Activated CD8-positive, alpha-beta memory T cell treated with anti-CD3 and anti-CD28 coated beads, Interleukin-2, amount 10 ng/mL, durations not matched to agents 7 days and 5 days (primary cell): Measurements from ENCODE around the gene ZBTB44. TPM values are rescaled to one million over a fixed set of nuclear protein-coding genes. Genes with fewer than 3 reads are reported as not detected.
"Not testable (repeated sequence)": the region's sequence is repeated elsewhere in the genome, so short reads cannot be mapped to it uniquely, and the experiment has no call there.

Experiments
- ATAC-seq: fragments of 150-1000 bp; cut with Tn5 transposase; one replicate; pipeline ENCODE4 v1.10.0; 2021; ENCODE audit warnings: moderate library complexity
- CTCF ChIA-PET: fragments of 350-600 bp; sonication (Branson Sonifier 250); formaldehyde crosslinking; loops from one replicate; lab custom pipeline; 2021; ENCODE audit warnings: antibody characterized with exemption; lab: Charles Lee
- DNase-seq: peaks from one replicate; pipeline ENCODE4 v3.0.0-alpha.2; 2020
- H3K27ac Mint-ChIP-seq: one replicate; pipeline ENCODE4 v1.8.0; 2021; ENCODE audit warnings: mild to moderate bottlenecking, mixed read lengths
- H3K27me3 Mint-ChIP-seq: one replicate; pipeline ENCODE4 v1.8.0; 2021; ENCODE audit warnings: mixed read lengths
- H3K36me3 Mint-ChIP-seq: one replicate; pipeline ENCODE4 v1.8.0; 2021; ENCODE audit warnings: mild to moderate bottlenecking, mixed read lengths
- H3K4me1 Mint-ChIP-seq: one replicate; pipeline ENCODE4 v1.8.0; 2021; ENCODE audit warnings: mixed read lengths
- H3K4me3 Mint-ChIP-seq: one replicate; pipeline ENCODE4 v1.8.0; 2021; ENCODE audit warnings: mild to moderate bottlenecking, moderate library complexity, mixed read lengths
- H3K9me3 Mint-ChIP-seq: one replicate; pipeline ENCODE4 v1.8.0; 2022; ENCODE audit warnings: low read depth, mixed read lengths
- total RNA-seq, 2 experiments: library from RNA; stranded (reverse); gene quantifications; one replicate each; pipeline ENCODE4 v1.2.3, GENCODE V29; 2021

ZBTB44 gene
- total RNA-seq, 2 experiments from 2014 or later, result 36.9 to 41.7 TPM

GRCh38 chr11:130260742-130261141, 54.0 kb downstream of the ZBTB44 start:
- Mint-ChIP-seq H3K27me3 (no peaks in the 10 kb centered on the region), H3K36me3 (peaks cover 59% of the 10 kb centered on the region), H3K9me3 (peaks cover 8% of the 10 kb centered on the region), H3K27ac (no peak overlapping the region), H3K4me3 (no peak overlapping the region), H3K4me1 (peaks cover 10% of the 10 kb centered on the region)
- ATAC-seq (no peak), DNase-seq (no peak)
- CTCF ChIA-PET, result no interaction called here

- H3K27me3 Mint-ChIP-seq, result no peaks in the 10 kb centered on the region
- no peak overlapping the region for H3K27ac Mint-ChIP-seq
- DNase-seq (no peak), ATAC-seq (no peak)
- H3K4me1 Mint-ChIP-seq, result peaks cover 10% of the 10 kb centered on the region
- H3K4me3 Mint-ChIP-seq, result no peak overlapping the region
- H3K36me3 Mint-ChIP-seq, result peaks cover 62% of the 10 kb centered on the region
- peaks cover 11% of the 10 kb centered on the region for H3K9me3 Mint-ChIP-seq
- CTCF ChIA-PET, result no interaction called here
These were observed 54.6 kb downstream of the ZBTB44 start for GRCh38 chr11:130260080-130260627.

- Mint-ChIP-seq H3K4me1 (peaks cover 12% of the 10 kb centered on the region), H3K36me3 (peaks cover 43% of the 10 kb centered on the region)
- CTCF ChIA-PET, result not testable (repeated sequence)
These were observed 63.0 kb downstream of the ZBTB44 start for GRCh38 chr11:130251763-130252162.

GRCh38 chr11:130249929-130250328, 64.8 kb downstream of the ZBTB44 start:
- Mint-ChIP-seq H3K4me1 (peaks cover 21% of the 10 kb centered on the region), H3K36me3 (peaks cover 39% of the 10 kb centered on the region)
- H3K27ac Mint-ChIP-seq, H3K27me3 Mint-ChIP-seq, ATAC-seq, CTCF ChIA-PET, H3K9me3 Mint-ChIP-seq, H3K4me3 Mint-ChIP-seq, DNase-seq: not testable (repeated sequence)

More at GRCh38 chr11:130251763-130252162, 63.0 kb downstream of the ZBTB44 start:
- DNase-seq, H3K27ac Mint-ChIP-seq, ATAC-seq, H3K27me3 Mint-ChIP-seq, H3K4me3 Mint-ChIP-seq: not testable (repeated sequence)
- H3K9me3 Mint-ChIP-seq, result peaks cover 12% of the 10 kb centered on the region

- CTCF ChIA-PET, result no interaction called here
- H3K9me3 Mint-ChIP-seq, result peaks cover 6% of the 10 kb centered on the region
- H3K4me3 Mint-ChIP-seq, result no peak overlapping the region
- H3K4me1 Mint-ChIP-seq, result peaks cover 25% of the 10 kb centered on the region
- DNase-seq (no peak), ATAC-seq (no peak)
- no peaks in the 10 kb centered on the region for H3K27me3 Mint-ChIP-seq
- H3K36me3 Mint-ChIP-seq, result peaks cover 40% of the 10 kb centered on the region
- H3K27ac Mint-ChIP-seq, result no peak overlapping the region
These were observed 65.3 kb downstream of the ZBTB44 start for GRCh38 chr11:130249371-130249770.

GRCh38 chr11:130247319-130247718, 67.4 kb downstream of the ZBTB44 start:
- Mint-ChIP-seq H3K27ac (no peak overlapping the region), H3K4me3 (no peak overlapping the region), H3K36me3 (peaks cover 35% of the 10 kb centered on the region), H3K4me1 (peaks cover 35% of the 10 kb centered on the region), H3K9me3 (peaks cover 5% of the 10 kb centered on the region), H3K27me3 (no peaks in the 10 kb centered on the region)
- CTCF ChIA-PET, result no interaction called here
- no peak for ATAC-seq
- DNase-seq, result no peak

GRCh38 chr11:130246738-130247137, 68.0 kb downstream of the ZBTB44 start:
- Mint-ChIP-seq H3K27me3 (no peaks in the 10 kb centered on the region), H3K4me1 (peaks cover 37% of the 10 kb centered on the region), H3K9me3 (peaks cover 2% of the 10 kb centered on the region), H3K27ac (no peak overlapping the region), H3K4me3 (no peak overlapping the region), H3K36me3 (peaks cover 31% of the 10 kb centered on the region)
- DNase-seq, result no peak
- CTCF ChIA-PET, result no interaction called here
- no peak for ATAC-seq

GRCh38 chr11:130246270-130246669, 68.4 kb downstream of the ZBTB44 start:
- Mint-ChIP-seq H3K27me3 (no peaks in the 10 kb centered on the region), H3K9me3 (peaks cover 2% of the 10 kb centered on the region), H3K27ac (peak overlapping the region; percentile 48), H3K4me3 (no peak overlapping the region), H3K36me3 (peaks cover 30% of the 10 kb centered on the region), H3K4me1 (peaks cover 37% of the 10 kb centered on the region)
- CTCF ChIA-PET, result no interaction called here
- ATAC-seq, result no peak
- no peak for DNase-seq

GRCh38 chr11:130245375-130245774, 69.3 kb downstream of the ZBTB44 start:
- H3K27me3 Mint-ChIP-seq, H3K4me3 Mint-ChIP-seq, CTCF ChIA-PET, H3K9me3 Mint-ChIP-seq, ATAC-seq, DNase-seq: not testable (repeated sequence)
- Mint-ChIP-seq H3K27ac (peak overlapping the region; percentile 42), H3K36me3 (peaks cover 23% of the 10 kb centered on the region), H3K4me1 (peaks cover 37% of the 10 kb centered on the region)

- DNase-seq, result no peak
- Mint-ChIP-seq H3K4me1 (peaks cover 37% of the 10 kb centered on the region), H3K4me3 (no peak overlapping the region), H3K9me3 (no peaks in the 10 kb centered on the region), H3K27ac (peak overlapping the region; percentile 90), H3K36me3 (peaks cover 23% of the 10 kb centered on the region), H3K27me3 (no peaks in the 10 kb centered on the region)
- ATAC-seq, result peak; percentile 25
- CTCF ChIA-PET, result no interaction called here
These were observed 69.9 kb downstream of the ZBTB44 start for GRCh38 chr11:130244848-130245247.

GRCh38 chr11:130243816-130244215, 70.9 kb downstream of the ZBTB44 start:
- Mint-ChIP-seq H3K4me1 (peaks cover 34% of the 10 kb centered on the region), H3K36me3 (peaks cover 26% of the 10 kb centered on the region), H3K27ac (peak overlapping the region; percentile 90), H3K9me3 (no peaks in the 10 kb centered on the region), H3K27me3 (no peaks in the 10 kb centered on the region), H3K4me3 (peak overlapping the region; percentile 42)
- ATAC-seq, result peak; percentile 94
- no peak for DNase-seq
- CTCF ChIA-PET, result no interaction called here

- CTCF ChIA-PET, result interaction anchor here (1.2 kb wide), 1 partner anchor 25 kb away, joined by 3 read pairs; no protein-coding TSS in a partner anchor
- Mint-ChIP-seq H3K27me3 (no peaks in the 10 kb centered on the region), H3K4me3 (no peak overlapping the region), H3K4me1 (peaks cover 28% of the 10 kb centered on the region), H3K27ac (no peak overlapping the region), H3K36me3 (peaks cover 27% of the 10 kb centered on the region), H3K9me3 (no peaks in the 10 kb centered on the region)
- ATAC-seq, result no peak
- no peak for DNase-seq
These were observed 73.0 kb downstream of the ZBTB44 start for GRCh38 chr11:130241713-130242112.

GRCh38 chr11:130237282-130238006, 77.3 kb downstream of the ZBTB44 start:
- CTCF ChIA-PET, result interaction anchor here (0.9 kb wide), 1 partner anchor 11 kb away, joined by 3 read pairs; no protein-coding TSS in a partner anchor
- Mint-ChIP-seq H3K27ac (no peak overlapping the region), H3K9me3 (no peaks in the 10 kb centered on the region)

GRCh38 chr11:130234315-130234714, 80.4 kb downstream of the ZBTB44 start:
- Mint-ChIP-seq H3K4me1 (no peaks in the 10 kb centered on the region), H3K27me3 (no peaks in the 10 kb centered on the region), H3K27ac (no peak overlapping the region), H3K4me3 (no peak overlapping the region), H3K36me3 (peaks cover 14% of the 10 kb centered on the region), H3K9me3 (no peaks in the 10 kb centered on the region)
- CTCF ChIA-PET, result interaction anchor here (0.6 kb wide), 1 partner anchor 9 kb away, joined by 3 read pairs; no protein-coding TSS in a partner anchor
- ATAC-seq (no peak), DNase-seq (no peak)

More at GRCh38 chr11:130237282-130238006, 77.3 kb downstream of the ZBTB44 start:
- Mint-ChIP-seq H3K4me1 (peaks cover 2% of the 10 kb centered on the region), H3K4me3 (no peak overlapping the region), H3K36me3 (peaks cover 19% of the 10 kb centered on the region), H3K27me3 (no peaks in the 10 kb centered on the region)
- ATAC-seq, result no peak
- no peak for DNase-seq
